ENCODE results near the gene TMEM141.

- TF ChIP-seq EZH2 (IDR thresholded peaks at IDR 0.05; ENCODE audit: low read length) (no peak), CTCF (optimal IDR thresholded peaks at IDR 0.05 in 1 of 3, IDR thresholded peaks at IDR 0.05 in 1 of 3, conservative IDR thresholded peaks at IDR 0.05 in 1 of 3; ENCODE audit: extremely low read depth in 1 of 3, insufficient read depth in 2 of 3, low read length in 3 of 3) (no peak)
Observed at GRCh38 chr9:136744773-136745172, 46.4 kb upstream of the TMEM141 start.
